A673 (cell line): Measurements from ENCODE around the gene ATP6V0D1. TPM values are rescaled to one million over a fixed set of nuclear protein-coding genes. Genes with fewer than 3 reads are reported as not detected.

Source experiments
- BruUV-seq: library from RNA; stranded (reverse); fragments of 400-500 nt; replicated peaks from 2 replicates; lab custom pipeline; 2021; lab: Mats Ljungman, UMichigan
- CTCF ChIA-PET: fragments of 300-600 bp; sonication (Branson Sonifier 250); formaldehyde crosslinking; loops from one replicate; lab custom pipeline; 2022; ENCODE audit warnings: antibody characterized with exemption; lab: Charles Lee
- POLR2A ChIA-PET: fragments of 300-600 bp; sonication (Branson Sonifier 250); formaldehyde crosslinking; loops from one replicate; lab custom pipeline; 2022; ENCODE audit warnings: antibody characterized with exemption; ENCODE audit not compliant: low non-redundant PET; lab: Charles Lee
- DNase-seq: peaks from one replicate; pipeline ENCODE4 v3.0.0-alpha.2; 2015; ENCODE audit warnings: low spot score
- H3K27ac ChIP-seq: fragments of 200-600 bp; sonication (generic); 2 replicates; pipeline ENCODE4 v1.5.1; 2016; ENCODE audit warnings: mixed run types, low read depth, mild to moderate bottlenecking, mixed read lengths, antibody characterized with exemption, low read length; ENCODE audit not compliant: poor library complexity, severe bottlenecking
- H3K27me3 ChIP-seq: fragments of 200-600 bp; sonication (generic); replicated peaks from 2 replicates; pipeline ENCODE4 v1.6.1; 2017; ENCODE audit warnings: mixed run types, low read depth, mild to moderate bottlenecking, mixed read lengths, antibody characterized with exemption, low read length; ENCODE audit not compliant: insufficient read depth, poor library complexity
- H3K36me3 ChIP-seq: fragments of 200-600 bp; sonication (generic); 2 replicates; pipeline ENCODE4 v1.6.1; 2016; ENCODE audit warnings: mixed run types, mild to moderate bottlenecking, mixed read lengths, antibody characterized with exemption, low read length; ENCODE audit not compliant: insufficient read depth, poor library complexity, severe bottlenecking
- H3K4me1 ChIP-seq: fragments of 200-600 bp; sonication (generic); 2 replicates; pipeline ENCODE4 v1.6.1; 2017; ENCODE audit warnings: mixed run types, mild to moderate bottlenecking, mixed read lengths, antibody characterized with exemption, low read length; ENCODE audit not compliant: insufficient read depth, poor library complexity, severe bottlenecking
- H3K4me3 ChIP-seq: fragments of 200-600 bp; sonication (generic); 2 replicates; pipeline ENCODE4 v1.5.1; 2016; ENCODE audit warnings: low read depth, mixed run types, mild to moderate bottlenecking, mixed read lengths, low read length; ENCODE audit not compliant: poor library complexity, severe bottlenecking
- H3K9me3 ChIP-seq: fragments of 200-600 bp; sonication (generic); 2 replicates; pipeline ENCODE4 v1.6.1; 2016; ENCODE audit warnings: mixed run types, low read depth, mild to moderate bottlenecking, mixed read lengths, antibody characterized with exemption, low read length; ENCODE audit not compliant: poor library complexity, severe bottlenecking
- CTCF ChIP-seq: fragments of 300-800, 200-600 bp; sonication (generic); conservative IDR thresholded peaks from 2 replicates; pipeline ENCODE4 v1.5.1; 2017; ENCODE audit warnings: low read depth, mild to moderate bottlenecking, antibody characterized with exemption, low read length, moderate library complexity, mixed read lengths
- EZH2 ChIP-seq: fragments of 200-600 bp; sonication (generic); IDR thresholded peaks from 2 replicates; pipeline ENCODE4 v1.6.1; 2017; ENCODE audit warnings: borderline replicate concordance, low read depth, mild to moderate bottlenecking, mixed read lengths, antibody characterized with exemption, low read length; ENCODE audit not compliant: poor library complexity, severe bottlenecking
- intact Hi-C: fragments of 100-400 bp; cut with micrococcal nuclease; formaldehyde crosslinking; loops from one replicate; pipeline ENCODE4 v1.10.0; 2022; ENCODE audit not compliant: unreplicated experiment
- total RNA-seq: library from RNA; stranded (reverse); gene quantifications from 2 replicates; pipeline ENCODE4 v1.2.3, GENCODE V29; 2021

Gene ATP6V0D1
- total RNA-seq, 1 experiment from 2014 or later: 63.9 TPM

DNA sequence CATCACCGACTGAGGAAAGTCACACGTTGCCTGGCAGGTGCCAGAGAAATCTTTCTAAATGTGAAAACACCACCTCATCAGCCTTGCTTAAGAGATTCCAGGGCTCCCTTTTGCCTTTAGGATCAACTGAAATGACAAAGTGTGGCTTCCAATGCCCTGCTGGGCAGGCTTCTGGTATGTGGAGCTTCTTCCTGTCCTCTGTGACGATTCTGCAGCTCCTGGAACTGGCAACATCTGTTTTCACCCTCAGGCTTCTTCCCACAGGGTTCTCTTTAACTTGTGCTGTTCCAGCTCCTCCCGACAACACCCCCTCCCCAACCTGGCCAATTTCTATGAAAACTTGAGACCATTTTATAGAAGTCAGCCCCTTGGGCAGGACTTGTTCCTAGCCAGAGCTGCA, 59.9 kb downstream of the ATP6V0D1 start:
- Histone ChIP-seq H3K27ac (no peak overlapping the region), H3K36me3 (no peaks in the 10 kb centered on the region), H3K9me3 (no peaks in the 10 kb centered on the region), H3K4me1 (peaks cover 39% of the 10 kb centered on the region), H3K27me3 (no peaks in the 10 kb centered on the region), H3K4me3 (no peak overlapping the region)
- ChIA-PET CTCF (interaction anchor here (1.8 kb wide), 1 partner anchor 21 kb away, joined by 4 read pairs; no protein-coding TSS in a partner anchor), POLR2A (no interaction called here)
- TF ChIP-seq CTCF (no peak), EZH2 (no peak)
- intact Hi-C loops: no loop called here
- BruUV-seq: no TSS peak
- DNase-seq: no peak

DNA sequence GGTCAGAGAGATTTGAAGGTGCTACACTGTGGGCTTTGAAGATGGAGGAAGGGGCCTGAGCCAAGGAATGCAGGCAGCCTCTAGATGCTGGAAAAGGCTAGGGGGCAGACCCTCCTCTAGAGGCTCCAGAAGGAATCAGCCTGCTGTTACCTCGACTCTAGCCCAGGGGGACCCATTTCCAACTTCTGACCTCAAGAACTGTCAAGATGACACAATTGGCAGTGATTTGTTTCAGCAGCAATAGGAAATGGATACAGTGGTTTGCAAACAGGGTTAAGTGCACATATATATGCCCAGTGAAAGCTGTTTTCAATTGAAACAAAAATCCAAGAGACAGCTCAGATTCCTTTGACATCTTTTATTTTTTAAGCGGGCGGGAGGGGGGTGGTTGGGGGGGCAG, 61.0 kb downstream of the ATP6V0D1 start:
- no peak for TF ChIP-seq EZH2
- no peak for TF ChIP-seq CTCF
- H3K36me3 ChIP-seq: no peaks in the 10 kb centered on the region
- no peak overlapping the region for H3K27ac ChIP-seq
- H3K4me3 ChIP-seq: no peak overlapping the region
- DNase-seq: no peak
- intact Hi-C loops: no loop called here
- H3K9me3 ChIP-seq: no peaks in the 10 kb centered on the region
- CTCF ChIA-PET: interaction anchor here (0.6 to 1.4 kb wide), 3 partner anchors 8 to 37 kb away, joined by 4 to 9 read pairs (median 7); no protein-coding TSS in a partner anchor
- POLR2A ChIA-PET: interaction anchor here (0.6 kb wide), 1 partner anchor 27 kb away, joined by 12 read pairs; the partner anchor contains the start of gene TPPP3
- peaks cover 31% of the 10 kb centered on the region for H3K4me1 ChIP-seq
- no TSS peak for BruUV-seq
- H3K27me3 ChIP-seq: no peaks in the 10 kb centered on the region

DNA sequence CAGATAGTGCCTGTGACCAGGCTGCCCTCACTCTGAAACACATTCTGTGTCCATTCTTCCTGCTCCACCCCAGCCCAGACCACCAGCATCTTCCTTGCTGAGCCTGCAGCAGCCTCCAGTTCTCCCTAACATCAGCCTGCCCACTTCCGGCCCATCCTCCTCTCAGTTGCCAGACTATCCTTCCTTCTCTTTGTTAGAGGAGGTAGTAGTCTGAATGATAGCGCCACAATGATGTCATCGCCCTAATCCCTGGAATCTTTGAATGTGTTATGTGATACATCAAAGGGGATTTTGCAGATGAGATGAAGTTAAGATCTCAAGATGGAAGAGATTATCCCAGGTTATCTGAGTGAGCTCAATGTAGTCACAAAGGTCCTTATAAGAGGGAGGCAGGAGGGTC, 61.5 kb downstream of the ATP6V0D1 start:
- H3K4me1 ChIP-seq: peaks cover 27% of the 10 kb centered on the region
- no peak overlapping the region for H3K4me3 ChIP-seq
- no peaks in the 10 kb centered on the region for H3K9me3 ChIP-seq
- TF ChIP-seq CTCF (no peak), EZH2 (no peak)
- POLR2A ChIA-PET: interaction anchor here (0.6 kb wide), 1 partner anchor 26 kb away, joined by 12 read pairs; the partner anchor contains the start of gene TPPP3
- H3K27me3 ChIP-seq: no peaks in the 10 kb centered on the region
- H3K36me3 ChIP-seq: no peaks in the 10 kb centered on the region
- peak; percentile 65 for DNase-seq
- intact Hi-C loops: no loop called here
- no TSS peak for BruUV-seq
- CTCF ChIA-PET: interaction anchor here (0.6 to 1.4 kb wide), 2 partner anchors 9 to 37 kb away, joined by 4 to 7 read pairs; no protein-coding TSS in a partner anchor
- no peak overlapping the region for H3K27ac ChIP-seq
